HG03139 (cell line): ENCODE results near the gene ISL1.

Experiments used
- ATAC-seq: cut with Tn5 transposase; IDR thresholded peaks from one replicate; pipeline ENCODE4 v1.9.1; 2021; ENCODE audit not compliant: unreplicated experiment

Gene ISL1

DNA sequence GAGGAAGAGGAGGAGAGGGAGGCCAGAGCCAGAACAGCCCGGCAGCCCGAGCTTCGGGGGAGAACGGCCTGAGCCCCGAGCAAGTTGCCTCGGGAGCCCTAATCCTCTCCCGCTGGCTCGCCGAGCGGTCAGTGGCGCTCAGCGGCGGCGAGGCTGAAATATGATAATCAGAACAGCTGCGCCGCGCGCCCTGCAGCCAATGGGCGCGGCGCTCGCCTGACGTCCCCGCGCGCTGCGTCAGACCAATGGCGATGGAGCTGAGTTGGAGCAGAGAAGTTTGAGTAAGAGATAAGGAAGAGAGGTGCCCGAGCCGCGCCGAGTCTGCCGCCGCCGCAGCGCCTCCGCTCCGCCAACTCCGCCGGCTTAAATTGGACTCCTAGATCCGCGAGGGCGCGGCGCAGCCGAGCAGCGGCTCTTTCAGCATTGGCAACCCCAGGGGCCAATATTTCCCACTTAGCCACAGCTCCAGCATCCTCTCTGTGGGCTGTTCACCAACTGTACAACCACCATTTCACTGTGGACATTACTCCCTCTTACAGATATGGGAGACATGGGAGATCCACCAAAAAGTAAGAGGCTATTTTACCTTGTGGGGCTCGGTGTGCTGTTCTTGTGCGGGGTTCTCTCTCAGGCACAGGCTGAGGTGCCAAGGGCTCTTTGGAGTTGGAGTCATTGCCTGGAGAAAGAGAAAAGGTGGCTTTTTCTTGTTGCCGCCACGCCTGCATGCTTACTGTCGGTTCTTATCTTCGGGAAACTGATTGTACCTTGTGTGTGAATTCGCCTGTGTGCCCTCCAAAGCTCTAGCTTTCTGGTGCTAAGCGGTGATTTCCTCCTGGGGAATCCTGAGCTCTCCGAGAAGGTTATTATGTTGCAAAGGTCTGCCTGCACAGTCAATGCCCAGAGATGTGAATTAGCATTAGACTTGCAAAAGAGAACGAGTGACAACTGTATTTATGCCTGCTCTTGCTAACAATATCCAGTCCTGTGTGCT is at the start of gene ISL1:
TSS of gene ISL1 (plus strand) at position 318 of the 991 bp plus-strand sequence. CDS start at position 542, 224 bp downstream.
- ATAC-seq = no peak

DNA sequence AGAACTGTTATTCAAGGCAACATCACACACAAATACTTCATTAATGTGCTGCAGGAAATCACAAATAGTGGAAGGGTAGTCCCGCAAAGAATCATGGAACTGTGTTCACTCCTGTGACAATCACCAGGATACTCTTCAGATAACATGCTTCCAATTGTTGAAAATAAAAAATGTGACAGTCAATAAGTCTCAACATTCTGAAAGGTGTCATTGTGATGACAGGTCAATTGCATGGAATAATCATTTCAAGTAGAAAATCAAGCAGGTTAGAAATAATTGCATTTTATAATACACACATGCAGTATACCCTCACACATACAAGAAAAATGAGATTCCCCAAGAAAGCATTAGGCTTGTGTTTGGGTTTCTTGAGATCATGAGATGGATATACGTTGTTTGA is 46.4 kb upstream of the ISL1 start:
- no peak for ATAC-seq

DNA sequence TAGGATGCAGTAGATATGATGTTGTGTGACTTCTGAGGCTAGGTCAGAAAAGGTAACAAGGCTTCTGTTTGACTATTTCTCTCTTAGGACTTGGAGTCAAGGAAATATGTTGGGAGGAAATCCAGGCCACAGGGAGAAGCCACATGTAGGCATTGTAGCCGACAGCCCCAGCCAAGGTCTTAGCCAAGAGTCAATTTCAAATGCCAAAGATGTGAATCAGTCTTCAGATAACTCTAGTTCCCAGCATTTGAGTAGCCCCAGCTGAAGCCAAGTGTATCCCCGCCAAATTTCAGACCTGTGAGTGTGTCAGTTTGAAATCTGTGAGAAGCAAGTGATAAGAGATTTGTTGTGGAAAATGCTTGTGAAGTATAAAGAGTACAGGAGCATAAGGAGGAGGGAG is 38.1 kb upstream of the ISL1 start:
- no peak for ATAC-seq

DNA sequence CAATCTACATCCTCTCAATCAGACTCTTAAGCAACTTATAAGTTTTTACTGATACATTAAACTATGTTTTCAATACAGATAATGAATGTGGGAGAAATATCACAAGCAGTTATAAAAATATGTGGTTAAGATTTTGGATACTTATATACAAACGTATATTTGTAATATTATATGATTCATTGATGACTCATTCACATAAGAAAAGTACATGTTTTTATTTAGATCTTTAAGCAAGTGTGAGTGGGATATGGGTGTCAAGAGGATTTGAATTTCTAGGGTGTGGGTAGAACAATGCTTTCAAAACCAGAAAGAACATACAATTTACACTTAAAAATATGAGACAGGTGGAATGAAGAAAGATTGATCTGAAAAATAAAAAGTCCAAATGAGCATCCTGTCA is 36.1 kb upstream of the ISL1 start:
- no peak for ATAC-seq

DNA sequence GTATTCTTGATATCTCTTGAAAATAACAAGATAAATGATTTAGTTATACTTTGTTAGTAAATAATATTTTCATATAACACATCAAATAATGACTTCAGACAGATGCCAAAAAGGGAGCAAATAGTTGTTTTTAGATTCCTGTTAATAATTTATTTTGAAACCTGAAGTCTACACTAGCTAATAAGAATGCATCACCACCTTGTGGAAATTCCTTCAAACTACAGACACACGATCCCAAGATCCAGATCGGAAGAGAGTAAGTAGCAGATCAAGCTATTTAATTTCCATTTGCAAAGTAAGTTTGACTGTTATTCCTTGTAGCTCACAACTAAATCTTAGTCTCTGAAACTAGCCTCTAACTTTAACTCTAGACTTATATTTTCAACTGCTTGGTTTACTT is 35.5 kb upstream of the ISL1 start:
- ATAC-seq = no peak

DNA sequence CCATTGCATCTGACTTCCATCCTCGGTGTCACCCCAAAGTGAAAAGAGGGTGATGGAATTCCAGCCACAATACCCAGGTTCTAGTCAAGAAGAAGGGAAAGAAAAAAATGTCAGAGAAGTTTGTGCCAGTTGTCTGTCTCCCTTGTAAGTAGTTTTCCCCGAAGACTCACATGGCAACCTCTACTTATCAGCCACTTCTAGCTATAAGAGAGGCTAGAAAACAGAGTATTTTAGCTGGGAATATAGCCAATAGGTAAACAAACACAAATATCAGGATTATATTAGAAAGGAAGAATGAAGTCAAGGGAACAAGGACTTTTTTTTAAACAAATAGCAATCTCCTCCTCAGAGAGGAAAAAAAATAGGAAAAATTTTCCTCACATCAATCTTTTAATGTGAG is 12.2 kb upstream of the ISL1 start:
- ATAC-seq = no peak

DNA sequence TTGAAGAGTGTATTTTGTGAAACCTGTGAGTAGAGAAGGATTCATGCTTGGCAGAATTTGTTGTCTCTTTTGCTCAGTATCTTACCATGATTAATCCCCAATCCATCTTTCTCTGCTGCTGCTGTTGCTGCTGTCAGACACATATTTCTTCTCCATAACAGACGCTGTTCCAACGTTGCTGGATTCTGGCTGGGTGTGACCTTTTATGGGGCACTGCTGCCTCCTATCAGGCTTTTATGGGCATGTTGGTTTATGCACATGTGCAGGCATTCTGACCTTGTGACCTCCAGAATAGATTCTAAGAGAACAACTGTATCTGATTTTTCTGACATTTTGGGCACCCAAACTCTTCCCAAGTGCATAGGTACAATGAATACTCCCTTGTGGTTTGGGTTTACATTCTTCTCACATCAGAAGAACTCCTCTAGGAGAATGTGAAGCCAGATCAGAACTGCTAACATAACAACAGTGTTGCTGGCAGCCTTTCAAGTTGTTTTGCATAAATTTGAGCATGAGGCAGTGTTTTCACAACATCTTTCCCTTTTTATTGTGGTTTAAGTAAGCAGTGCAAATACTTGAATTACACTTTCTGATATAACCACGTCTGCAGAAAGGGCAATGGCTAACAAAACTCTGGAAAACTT is 9.2 kb upstream of the ISL1 start:
- no peak for ATAC-seq

DNA sequence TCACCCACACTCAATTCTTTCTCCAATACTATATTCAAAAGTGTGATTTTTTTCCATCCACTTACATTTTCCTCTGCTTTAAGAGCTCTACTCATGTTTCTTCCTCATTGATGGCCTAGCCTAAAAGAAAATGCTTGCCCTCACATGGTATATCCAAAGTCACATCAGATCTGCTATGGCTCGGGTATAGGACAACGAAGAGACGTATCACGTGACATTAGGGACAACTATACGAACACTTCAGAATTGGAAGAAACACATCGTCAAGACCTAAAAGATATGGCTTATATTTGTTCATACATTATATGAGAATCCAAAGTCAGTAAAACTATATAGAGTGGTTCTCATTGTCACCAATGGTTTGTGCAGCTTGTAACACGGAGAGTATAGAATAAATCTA is 8.2 kb upstream of the ISL1 start:
- no peak for ATAC-seq

DNA sequence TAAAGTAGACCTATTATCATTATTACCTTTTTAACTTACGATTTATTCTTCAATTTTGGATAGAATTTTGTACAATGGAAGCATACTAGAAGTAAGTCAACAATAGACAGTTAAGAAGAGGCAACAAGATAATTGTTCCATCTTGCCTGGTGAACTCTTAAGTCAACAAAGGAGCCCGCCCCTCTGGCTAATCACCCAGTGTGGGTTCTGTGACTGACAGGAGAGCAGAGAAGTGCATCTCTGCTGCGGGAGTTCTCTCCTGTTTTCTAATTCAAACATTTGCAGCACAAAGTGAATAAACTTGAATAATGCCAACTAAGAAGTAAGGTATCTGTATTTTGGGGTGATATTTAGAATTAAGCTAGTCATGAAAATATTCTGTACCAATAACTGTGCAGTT is 6.7 kb upstream of the ISL1 start:
- ATAC-seq = no peak

DNA sequence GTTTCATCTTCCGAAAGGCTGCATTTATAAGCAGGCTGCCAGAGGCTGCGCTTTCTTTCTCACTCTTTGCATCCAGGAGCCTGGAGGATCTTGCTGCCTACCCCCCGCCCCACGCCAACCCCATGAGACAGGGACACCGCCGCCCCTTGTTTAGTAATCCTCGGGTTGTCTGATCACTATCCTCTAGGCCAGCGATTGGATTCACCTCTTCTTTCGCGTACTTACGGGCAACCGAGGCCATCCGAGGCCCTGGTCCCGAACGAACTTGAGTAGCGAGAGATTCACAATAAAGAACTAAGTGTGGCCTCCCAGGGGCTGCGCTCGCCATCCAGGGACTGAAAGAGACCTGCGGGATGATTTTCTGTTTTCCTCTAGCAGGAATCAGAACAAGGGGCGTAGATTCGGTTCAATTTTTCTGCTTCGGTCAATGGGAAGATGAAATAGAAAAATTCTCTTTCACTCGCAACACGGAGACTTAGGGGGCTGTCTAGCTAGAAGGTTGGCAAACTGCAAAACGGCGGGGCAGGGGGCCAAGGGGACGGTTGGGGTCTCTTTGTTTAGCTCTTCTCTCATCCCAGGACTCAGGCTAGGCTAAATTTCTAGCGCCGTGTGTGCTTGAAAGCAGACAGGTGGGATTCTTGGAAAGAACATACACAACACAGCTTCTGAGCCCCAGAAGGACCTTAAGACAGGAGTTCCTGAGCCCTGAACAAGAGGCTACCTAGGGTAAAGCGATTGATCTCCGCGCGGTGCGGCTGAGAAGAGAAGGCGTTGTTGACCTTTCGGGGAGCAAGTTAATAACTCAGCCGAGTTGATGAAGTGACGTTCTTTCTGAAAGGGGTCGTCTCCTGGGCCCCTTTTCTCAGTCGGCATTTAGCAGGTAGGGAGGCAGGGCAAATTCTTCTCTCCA is 5.8 kb upstream of the ISL1 start:
- ATAC-seq = no peak

DNA sequence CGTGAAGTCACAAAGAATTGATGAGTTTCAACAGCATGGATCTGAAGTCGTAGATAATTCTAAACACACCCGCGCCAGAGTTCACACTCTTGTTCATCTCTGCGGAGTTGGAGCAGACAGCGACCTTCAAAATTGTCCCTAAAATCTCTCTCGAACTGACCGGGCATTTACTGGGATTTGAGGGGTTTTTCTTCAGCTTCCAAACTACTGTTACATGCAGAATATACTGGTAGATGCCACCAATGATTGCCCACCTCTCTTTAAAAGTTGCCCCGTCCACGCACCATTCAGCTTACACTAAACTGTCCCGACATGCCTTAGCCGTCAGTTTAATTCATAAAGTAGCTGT is 5.2 kb upstream of the ISL1 start:
- ATAC-seq = no peak

DNA sequence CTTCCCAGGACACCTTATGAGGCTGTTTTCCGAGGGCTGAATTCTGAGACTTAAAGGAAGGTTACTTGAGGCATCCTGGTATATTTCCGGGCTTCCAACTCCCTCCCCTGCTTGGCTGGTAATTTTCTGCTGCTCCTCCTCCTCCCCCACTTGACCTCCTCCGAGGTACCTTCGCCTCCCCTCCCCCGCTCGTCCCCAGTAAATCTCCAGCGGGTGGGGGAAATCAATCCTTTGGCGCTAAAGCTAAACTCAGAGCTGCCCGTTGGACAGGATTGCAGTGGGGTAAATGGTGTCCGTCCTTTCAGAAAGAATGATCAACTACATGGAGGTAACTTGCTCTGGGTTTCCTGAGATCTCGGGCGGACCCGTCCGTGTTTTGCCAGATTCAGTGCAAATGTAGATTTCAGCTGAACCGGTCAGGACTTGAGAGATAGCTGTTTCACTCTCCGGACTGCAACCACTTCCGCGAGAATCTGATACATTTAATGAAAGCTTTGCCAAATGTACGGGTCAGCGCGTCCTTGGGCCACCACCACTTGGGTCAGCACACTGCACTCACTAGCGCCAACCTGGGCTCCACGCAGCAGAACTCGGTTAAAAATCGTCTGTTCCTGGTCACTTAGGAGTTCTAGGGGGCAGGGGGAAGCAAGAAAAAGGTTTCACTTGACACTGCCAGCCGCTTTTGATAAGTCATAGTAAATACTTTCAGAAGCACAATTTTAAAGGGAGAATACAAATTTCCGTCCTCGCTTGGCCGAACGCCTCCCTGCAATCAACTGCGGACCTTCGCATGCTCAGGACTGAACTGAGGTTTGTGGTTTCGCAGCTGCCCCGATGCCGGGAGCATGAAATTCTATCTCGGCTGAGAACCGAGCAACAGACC is 4.6 kb upstream of the ISL1 start:
- ATAC-seq = no peak

DNA sequence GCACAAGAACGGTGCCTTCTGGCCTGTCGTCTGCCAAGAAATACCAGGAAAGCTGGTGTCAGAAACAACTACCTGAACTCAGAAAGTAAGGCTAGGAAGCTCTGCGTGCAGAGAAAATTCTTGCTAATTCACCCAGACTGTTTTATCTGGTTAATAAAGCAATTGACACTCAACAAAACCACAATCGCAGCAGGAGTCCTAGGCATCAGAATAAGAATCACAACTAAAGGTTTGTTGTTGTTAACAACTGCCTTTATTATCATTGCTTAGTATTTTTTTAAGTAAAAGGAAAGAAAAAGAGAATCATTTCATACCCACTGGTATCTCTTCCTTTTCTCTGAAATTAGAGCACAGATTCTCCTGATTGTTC is 3.9 kb upstream of the ISL1 start:
- ATAC-seq = no peak

DNA sequence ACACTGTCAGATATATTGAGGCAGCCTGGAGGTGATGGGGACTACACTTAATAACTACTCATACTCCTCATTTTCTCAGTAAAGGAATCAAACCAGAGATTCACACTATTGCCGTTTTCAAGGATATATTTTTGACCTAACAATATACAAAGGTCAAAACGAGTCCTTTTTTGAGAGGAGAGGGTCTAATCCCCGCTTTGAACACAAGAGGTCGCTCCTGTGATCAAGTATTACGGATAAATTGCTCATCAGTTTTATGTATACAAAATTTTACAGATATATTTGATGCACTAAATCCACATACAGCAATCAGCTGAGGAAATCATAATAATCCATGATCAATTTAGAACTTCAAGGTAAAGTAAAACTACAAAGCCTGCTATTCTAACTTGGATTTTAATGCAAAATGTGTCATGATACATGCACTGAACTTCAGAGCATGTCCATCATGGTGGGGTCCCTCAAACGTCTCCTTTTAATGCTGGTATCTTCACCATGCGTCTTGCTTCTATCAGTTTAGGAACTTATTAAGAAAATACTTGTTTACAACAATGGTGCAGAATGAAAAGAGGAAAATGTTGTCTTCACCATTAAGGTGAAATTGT is 2.5 kb upstream of the ISL1 start:
- ATAC-seq = no peak

DNA sequence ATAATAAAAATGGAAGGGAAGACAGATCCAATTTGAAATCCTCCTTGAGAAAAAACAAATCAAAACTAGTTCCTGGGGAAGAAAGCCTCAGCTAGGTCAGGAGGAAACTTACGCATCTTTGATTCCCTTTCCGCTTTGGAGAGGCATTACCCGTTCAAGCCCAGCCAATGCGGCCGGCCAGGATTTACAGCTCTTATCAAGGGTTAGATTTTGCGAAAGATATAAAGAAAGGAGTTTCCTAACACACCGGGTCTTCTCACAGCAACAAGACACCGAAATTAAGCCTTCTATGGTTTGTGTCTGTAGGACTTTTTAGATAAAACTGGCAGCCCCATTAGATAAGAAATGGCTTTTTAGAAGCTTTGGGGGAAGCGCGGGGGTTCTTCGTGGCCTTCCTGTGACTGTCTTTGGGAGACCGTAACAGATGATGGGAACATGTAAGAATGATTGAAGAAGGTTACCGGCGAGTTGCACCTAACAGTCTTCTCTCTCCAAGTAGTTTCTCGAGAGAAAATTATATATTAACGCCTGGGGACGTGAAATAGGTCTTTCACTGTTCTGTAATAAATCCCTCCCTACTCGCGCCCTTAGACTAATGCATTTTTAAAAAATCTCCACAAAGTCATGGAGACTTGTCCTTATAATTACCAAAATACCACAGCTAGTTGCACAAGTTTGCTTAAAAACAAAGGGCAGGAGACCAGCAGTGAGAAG is 1.3 kb upstream of the ISL1 start:
- no peak for ATAC-seq

DNA sequence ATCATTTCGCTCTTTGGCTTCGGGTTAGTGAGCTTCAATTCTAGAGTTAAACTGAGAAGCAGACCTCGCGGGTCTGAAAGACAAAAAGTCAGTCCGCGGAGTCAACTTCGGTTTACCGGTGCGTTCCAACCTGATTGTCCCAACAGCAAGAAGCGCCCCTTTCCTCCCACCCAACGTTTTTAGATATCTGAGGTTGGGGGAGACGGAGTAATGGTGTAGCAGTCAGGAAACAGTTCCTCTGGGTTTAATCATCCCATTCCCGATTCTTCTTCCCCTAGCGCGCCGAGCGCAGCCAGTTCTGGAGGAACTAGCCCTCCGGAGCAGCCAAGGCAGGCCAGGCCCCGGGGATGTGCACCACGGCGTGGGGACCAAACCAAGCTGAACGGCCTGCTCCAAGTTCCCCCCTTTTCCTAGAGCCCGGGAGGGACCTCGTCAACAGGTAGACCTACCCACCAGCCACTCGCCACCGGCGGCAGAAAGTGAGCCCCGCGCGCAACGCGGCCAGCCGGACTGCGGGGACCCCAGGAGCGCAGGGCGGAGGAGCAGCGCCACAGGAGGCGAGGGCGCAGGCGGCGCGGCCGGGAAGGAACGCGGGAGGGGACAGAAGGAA is 622 bp upstream of the ISL1 start:
- no peak for ATAC-seq

DNA sequence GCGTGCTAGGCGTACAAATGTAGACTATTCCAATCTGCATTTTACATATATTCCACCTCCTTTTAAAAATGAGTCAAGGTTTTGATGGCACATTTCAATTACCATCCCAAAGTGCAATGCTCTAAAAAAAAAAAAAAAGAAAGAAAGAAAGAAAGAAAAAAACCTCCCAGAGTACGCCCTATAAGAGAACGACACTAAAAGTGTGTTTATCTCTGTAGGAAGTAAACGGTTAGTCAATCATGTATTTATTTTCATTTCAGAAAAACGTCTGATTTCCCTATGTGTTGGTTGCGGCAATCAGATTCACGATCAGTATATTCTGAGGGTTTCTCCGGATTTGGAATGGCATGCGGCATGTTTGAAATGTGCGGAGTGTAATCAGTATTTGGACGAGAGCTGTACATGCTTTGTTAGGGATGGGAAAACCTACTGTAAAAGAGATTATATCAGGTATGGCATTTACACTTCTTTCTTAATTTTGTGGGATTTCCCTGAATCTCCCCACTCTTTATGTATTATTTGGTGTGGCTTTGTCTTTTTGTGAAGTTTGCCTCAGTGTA is 1.1 kb downstream of the ISL1 start:
- no peak for ATAC-seq

DNA sequence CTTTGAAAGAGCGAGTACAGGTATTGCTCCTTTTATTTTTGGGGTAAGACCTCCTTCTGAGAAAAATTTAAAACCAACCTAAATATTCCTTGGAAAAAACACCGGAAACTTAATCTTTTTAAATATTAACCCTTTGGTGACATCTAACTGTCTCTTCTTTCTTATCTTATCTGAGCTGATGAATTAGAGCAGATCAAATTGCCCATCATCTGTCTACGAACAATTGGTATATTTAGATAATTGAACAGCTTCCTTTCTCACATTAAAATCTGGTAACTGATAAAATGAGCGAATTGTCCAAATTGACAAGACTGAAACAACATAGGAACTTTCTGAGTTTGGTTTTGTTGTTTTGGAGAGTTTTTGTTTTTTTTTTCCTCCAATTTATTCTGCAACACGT is 2.0 kb downstream of the ISL1 start:
- ATAC-seq = no peak
